IMR-90 (cell line): Measurements from ENCODE around the gene HGD. TPM values are rescaled to one million over a fixed set of nuclear protein-coding genes. Genes with fewer than 3 reads are reported as not detected.

Experiments
- ATAC-seq: fragments of 200-7000 bp; cut with Tn5 transposase; 2 replicates; pipeline ENCODE4 v1.9.1; 2020; ENCODE audit warnings: low read depth, mild to moderate bottlenecking, moderate library complexity
- BruUV-seq: library from RNA; stranded (reverse); fragments of 400-500 nt; replicated peaks from 2 replicates; lab custom pipeline; 2021; lab: Mats Ljungman, UMichigan
- CTCF ChIA-PET: fragments of 300-600 bp; formaldehyde crosslinking; extraction: SDS; loops from one replicate; lab custom pipeline; 2021; ENCODE audit warnings: antibody characterized with exemption; lab: Yijun Ruan, JAX
- POLR2A ChIA-PET: fragments of 300-600 bp; sonication (Branson Sonifier 250); formaldehyde crosslinking; loops from one replicate; lab custom pipeline; 2022; ENCODE audit warnings: antibody characterized with exemption; ENCODE audit not compliant: unreplicated experiment; lab: Charles Lee
- DNase-seq: peaks from one replicate; pipeline ENCODE4 v3.0.0; 2013
- H2AFZ ChIP-seq: replicated peaks from 2 replicates; pipeline ENCODE3; 2013; ENCODE audit warnings: low read length, mild to moderate bottlenecking; ENCODE audit not compliant: poor library complexity
- H2AK5ac ChIP-seq: 2 replicates; pipeline ENCODE4 v1.6.1; 2013; ENCODE audit warnings: low read depth, low read length, inconsistent platforms
- H2AK9ac ChIP-seq: replicated peaks from 2 replicates; pipeline ENCODE3; 2013; ENCODE audit warnings: mild to moderate bottlenecking, low read depth, low read length, moderate library complexity; ENCODE audit not compliant: poor library complexity
- H2BK120ac ChIP-seq: 2 replicates; pipeline ENCODE4 v1.6.1; 2013; ENCODE audit warnings: low read depth, low read length, inconsistent platforms
- H2BK15ac ChIP-seq: 3 replicates; pipeline ENCODE4 v1.6.1; 2013; ENCODE audit warnings: low read depth, low read length, inconsistent platforms
- H2BK20ac ChIP-seq: 2 replicates; pipeline ENCODE4 v1.6.1; 2013; ENCODE audit warnings: low read depth, mild to moderate bottlenecking, inconsistent platforms, low read length, moderate library complexity
- H2BK5ac ChIP-seq: 2 replicates; pipeline ENCODE4 v1.6.1; 2013; ENCODE audit warnings: mild to moderate bottlenecking, low read depth, low read length, inconsistent platforms; ENCODE audit not compliant: poor library complexity, severe bottlenecking
- H3K14ac ChIP-seq: replicated peaks from 2 replicates; pipeline ENCODE4 v1.6.1; 2013; ENCODE audit warnings: low read depth, low read length, inconsistent platforms
- H3K18ac ChIP-seq: 2 replicates; pipeline ENCODE4 v1.6.1; 2013; ENCODE audit warnings: low read depth, low read length, control low read depth
- H3K23ac ChIP-seq: 2 replicates; pipeline ENCODE4 v1.6.1; 2013; ENCODE audit warnings: low read depth, low read length, inconsistent platforms
- H3K27ac ChIP-seq: 2 replicates; pipeline ENCODE4 v1.5.1; 2013; ENCODE audit warnings: mild to moderate bottlenecking, control low read depth, low read length; ENCODE audit not compliant: insufficient read depth
- H3K27me3 ChIP-seq: 2 replicates; pipeline ENCODE4 v1.6.1; 2013; ENCODE audit warnings: low read length; ENCODE audit not compliant: control insufficient read depth, insufficient read depth
- H3K36me3 ChIP-seq: 2 replicates; pipeline ENCODE4 v1.6.1; 2013; ENCODE audit warnings: low read length, mixed read lengths; ENCODE audit not compliant: control insufficient read depth, insufficient read depth
- H3K4ac ChIP-seq: 2 replicates; pipeline ENCODE4 v1.6.1; 2013; ENCODE audit warnings: low read depth, low read length, inconsistent platforms
- H3K4me1 ChIP-seq: 2 replicates; pipeline ENCODE4 v1.6.1; 2013; ENCODE audit warnings: low read length, mixed read lengths; ENCODE audit not compliant: control insufficient read depth, insufficient read depth
- H3K4me2 ChIP-seq: 2 replicates; pipeline ENCODE4 v1.6.1; 2013; ENCODE audit warnings: low read depth, mild to moderate bottlenecking, control low read depth, low read length, moderate library complexity
- H3K4me3 ChIP-seq: 2 replicates; pipeline ENCODE4 v1.5.1; 2013; ENCODE audit warnings: low read depth, mild to moderate bottlenecking, control low read depth, low read length, moderate library complexity; ENCODE audit not compliant: insufficient read depth
- H3K56ac ChIP-seq: 2 replicates; pipeline ENCODE4 v1.6.1; 2013; ENCODE audit warnings: low read length, inconsistent platforms; ENCODE audit not compliant: insufficient read depth; ENCODE audit errors: extremely low read depth
- H3K79me1 ChIP-seq, 2 experiments: 2 replicates each; pipeline ENCODE4 v1.6.1; 2013; ENCODE audit warnings: low read length in 2 of 2, inconsistent platforms in 1 of 2, low read depth in 1 of 2
- H3K9ac ChIP-seq: 2 replicates; pipeline ENCODE4 v1.6.1; 2013; ENCODE audit warnings: low read depth, low read length, control low read depth
- H3K9me1 ChIP-seq: 2 replicates; pipeline ENCODE4 v1.6.1; 2013; ENCODE audit warnings: low read length, inconsistent platforms; ENCODE audit not compliant: insufficient read depth
- H3K9me3 ChIP-seq: 2 replicates; pipeline ENCODE4 v1.6.1; 2013; ENCODE audit warnings: low read length; ENCODE audit not compliant: control insufficient read depth, insufficient read depth
- H4K20me1 ChIP-seq: 2 replicates; pipeline ENCODE4 v1.6.1; 2013; ENCODE audit warnings: low read length, inconsistent platforms; ENCODE audit not compliant: insufficient read depth
- H4K5ac ChIP-seq: 2 replicates; pipeline ENCODE4 v1.6.1; 2013; ENCODE audit warnings: mild to moderate bottlenecking, low read depth, low read length, control low read depth
- H4K8ac ChIP-seq, 2 experiments: 2 replicates each; pipeline ENCODE4 v1.6.1; 2013; ENCODE audit warnings: low read depth in 2 of 2, low read length in 2 of 2, control low read depth in 1 of 2, inconsistent platforms in 1 of 2
- H4K91ac ChIP-seq: 2 replicates; pipeline ENCODE4 v1.6.1; 2013; ENCODE audit warnings: low read depth, low read length, inconsistent platforms; ENCODE audit not compliant: insufficient read depth
- BHLHE40 ChIP-seq: fragments of 150-350 bp; IDR thresholded peaks from 2 replicates; pipeline ENCODE4 v1.6.1; 2016; ENCODE audit warnings: mild to moderate bottlenecking, low read depth, low read length
- FOS ChIP-seq: fragments of 150-350 bp; IDR thresholded peaks from 2 replicates; pipeline ENCODE4 v1.6.1; 2016; ENCODE audit warnings: low read depth, low read length
- MAFK ChIP-seq: IDR thresholded peaks from 2 replicates; pipeline ENCODE4 v1.6.1; 2012; ENCODE audit warnings: low read depth, low read length, improper control_type of control experiment
- RAD21 ChIP-seq: IDR thresholded peaks from 2 replicates; pipeline ENCODE4 v1.6.1; 2012; ENCODE audit warnings: low read length, improper control_type of control experiment
- RFX5 ChIP-seq: IDR thresholded peaks from 2 replicates; pipeline ENCODE4 v1.8.0; 2012; ENCODE audit warnings: low read depth, mild to moderate bottlenecking, low read length, moderate library complexity
- WGBS, 2 experiments: methylation state at CpG; one replicate each; pipeline versions ENCODE4 v1.1.5 to v1.1.7; 2013; ENCODE audit warnings: missing lambda C conversion rate in 2 of 2; ENCODE audit not compliant: insufficient read length in 1 of 2; ENCODE audit errors: extremely low coverage in 2 of 2; 5-methylcytosine and 5-hydroxymethylcytosine counted together
- dilution Hi-C: fragments of 300-500 bp; cut with HindIII; formaldehyde crosslinking; loops from one replicate; pipeline ENCODE4 v1.14.3; 2018; ENCODE audit warnings: low sequenced_read_pairs; ENCODE audit not compliant: unreplicated experiment
- in situ Hi-C: fragments of 300-500 bp; cut with MboI; formaldehyde crosslinking; loops from 3 replicates; pipeline ENCODE4 v1.14.3; 2019; ENCODE audit warnings: low sequenced_read_pairs, inconsistent platforms, mixed read lengths
- intact Hi-C: fragments of 100-400 bp; cut with micrococcal nuclease; formaldehyde crosslinking; loops from 2 replicates; pipeline ENCODE4 v1.10.0; 2022
- polyA plus RNA-seq, 3 experiments: library from polyadenylated mRNA; depleted of rRNA; stranded (reverse); fragments of >200 nt; gene quantifications; 2 replicates each; pipeline ENCODE4 v1.2.3, GENCODE V29; 2012; ENCODE audit warnings: low replicate concordance in 1 of 3
- total RNA-seq: library from RNA; depleted of rRNA; stranded (reverse); fragments of >200 nt; gene quantifications from 2 replicates; pipeline ENCODE4 v1.2.3, GENCODE V29; 2012

Gene HGD
- total and polyA plus RNA-seq, 2 of the 4 experiments (the other 2 are of a cell fraction), result 0.14 TPM; not detected in 1

- H3K4ac ChIP-seq, result peak overlapping the region; percentile 24; the same call in 1 of the 2 replicates
- TF ChIP-seq RAD21, result no peak
- no peak for TF ChIP-seq FOS
- TF ChIP-seq MAFK, result no peak
- no peak for TF ChIP-seq BHLHE40
- TF ChIP-seq RFX5, result no peak
- H3K9me1 ChIP-seq, result peaks cover 8% of the 10 kb centered on the region; the same call in 1 of the 2 replicates
- no peak overlapping the region for H3K9ac ChIP-seq
- peaks cover 16% of the 10 kb centered on the region for H3K4me1 ChIP-seq
- no peaks in the 10 kb centered on the region for H3K36me3 ChIP-seq
- no peak overlapping the region for H2BK5ac ChIP-seq
- CTCF ChIA-PET, result no interaction called here
- H3K4me3 ChIP-seq, result no peak overlapping the region
- H3K79me1 ChIP-seq, result no peaks in the 10 kb centered on the region
- H3K14ac ChIP-seq, result no peak overlapping the region
- no peak overlapping the region for H3K23ac ChIP-seq
- intact Hi-C loops, result no loop called here
- 0 out of 2 replicates have a peak overlapping the region, but pooled peaks have one; percentile 29 for H2BK20ac ChIP-seq
- H4K5ac ChIP-seq, result no peak overlapping the region
- POLR2A ChIA-PET, result no interaction called here
- H2AFZ ChIP-seq, result no peak overlapping the region
- DNase-seq, result no peak
- H3K4me2 ChIP-seq, result no peak overlapping the region
- 18% methylated on average over 2 of the region's 3 CpGs; no CpG with 5 or more reads in 1 of the 2 experiments for WGBS, 2 experiments
- no peaks in the 10 kb centered on the region for H4K20me1 ChIP-seq
- H2BK15ac ChIP-seq, result no peak overlapping the region
- no peaks in the 10 kb centered on the region for H3K9me3 ChIP-seq
- H2AK9ac ChIP-seq, result no peak overlapping the region
- H2AK5ac ChIP-seq, result no peak overlapping the region
- no peak overlapping the region for H3K56ac ChIP-seq
- BruUV-seq, result no TSS peak
- in situ Hi-C loops, result no loop called here
- no peak for ATAC-seq
- H3K27ac ChIP-seq, result no peak overlapping the region
- dilution Hi-C loops, result no loop called here
- H4K91ac ChIP-seq, result no peak overlapping the region
- no peaks in the 10 kb centered on the region for H3K27me3 ChIP-seq
- no peak overlapping the region for H3K18ac ChIP-seq
- H4K8ac ChIP-seq, result no peak overlapping the region
- H2BK120ac ChIP-seq, result 0 out of 2 replicates have a peak overlapping the region, but pooled peaks have one; percentile 37
These were observed 29.8 kb downstream of the HGD start for GRCh38 chr3:120652281-120652680.
